Endothelial cell of umbilical vein (primary cell): ENCODE results near the gene ITGB1BP1. TPM values are rescaled to one million over a fixed set of nuclear protein-coding genes. Genes with fewer than 3 reads are reported as not detected.

Source experiments
- BruUV-seq: library from RNA; stranded (reverse); fragments of 400-500 nt; replicated peaks from 2 replicates; lab custom pipeline; 2021; lab: Mats Ljungman, UMichigan
- CTCF ChIA-PET: fragments of 300-600, 350-600 bp; sonication (Branson Sonifier 250); formaldehyde crosslinking; loops from one replicate; lab custom pipeline; 2021; ENCODE audit warnings: antibody characterized with exemption, inconsistent platforms; lab: Charles Lee
- POLR2A ChIA-PET: fragments of 300-600, 350-600 bp; sonication (Branson Sonifier 250); formaldehyde crosslinking; loops from one replicate; lab custom pipeline; 2021; ENCODE audit warnings: antibody characterized with exemption, inconsistent platforms; lab: Charles Lee
- DNase-seq: peaks from one replicate; pipeline ENCODE4 v3.0.0-alpha.2; 2011; ENCODE audit warnings: low read depth, low spot score
- FAIRE-seq: peaks from 2 replicates; lab custom pipeline; 2011; peaks lifted over from hg19 to GRCh38; lab: Jason Lieb, UNC
- H2AFZ ChIP-seq: 2 replicates; pipeline ENCODE4 v1.6.0; 2012; ENCODE audit warnings: low read depth, low read length, control low read depth, inconsistent platforms
- H3K27ac ChIP-seq: 2 replicates; pipeline ENCODE4 v1.5.1; 2011; ENCODE audit warnings: low read depth, mild to moderate bottlenecking, control low read depth, low read length, moderate library complexity; ENCODE audit not compliant: insufficient read depth
- H3K27me3 ChIP-seq, 2 experiments: 2 replicates each; pipeline versions ENCODE4 v1.6.0 to v1.6.1; 2011; ENCODE audit warnings: low read length in 2 of 2, mixed read lengths in 1 of 2; ENCODE audit not compliant: control insufficient read depth in 2 of 2, insufficient read depth in 2 of 2
- H3K36me3 ChIP-seq, 2 experiments: 2 replicates in 1 of 2; 3 replicates in 1 of 2; pipeline ENCODE4 v1.5.1; 2011; ENCODE audit warnings: low read length in 2 of 2, mild to moderate bottlenecking in 1 of 2, moderate library complexity in 1 of 2; ENCODE audit not compliant: control insufficient read depth in 2 of 2, insufficient read depth in 2 of 2; ENCODE audit errors: extremely low read depth in 1 of 2
- H3K4me1 ChIP-seq: 3 replicates; pipeline ENCODE4 v1.5.1; 2011; ENCODE audit warnings: mild to moderate bottlenecking, low read length; ENCODE audit not compliant: control insufficient read depth, insufficient read depth; ENCODE audit errors: extremely low read depth
- H3K4me2 ChIP-seq: 2 replicates; pipeline ENCODE4 v1.6.1; 2011; ENCODE audit warnings: low read length, control low read depth, mixed read lengths; ENCODE audit not compliant: insufficient read depth
- H3K4me3 ChIP-seq, 3 experiments: fragments of 200-600 bp in 1 of 3; sonication (generic), shearing (Covaris generic) in 1 of 3; replicated peaks in 1 of 3; 2 replicates each; pipeline ENCODE4 v1.5.1; 2011 to 2016; ENCODE audit warnings: control low read depth in 3 of 3, low read length in 3 of 3, mild to moderate bottlenecking in 2 of 3, inconsistent platforms in 1 of 3, low read depth in 1 of 3, moderate library complexity in 1 of 3; ENCODE audit not compliant: insufficient read depth in 1 of 3
- H3K79me2 ChIP-seq: 2 replicates; pipeline ENCODE4 v1.6.0; 2012; ENCODE audit warnings: low read length, inconsistent platforms; ENCODE audit not compliant: control insufficient read depth, insufficient read depth
- H3K9ac ChIP-seq: replicated peaks from 2 replicates; pipeline ENCODE3; 2011; ENCODE audit warnings: low read length, control low read depth; ENCODE audit not compliant: insufficient read depth; ENCODE audit errors: extremely low read depth
- H3K9me1 ChIP-seq: replicated peaks from 3 replicates; pipeline ENCODE4 v1.6.0; 2011; ENCODE audit warnings: mild to moderate bottlenecking, low read length; ENCODE audit not compliant: control insufficient read depth, insufficient read depth; ENCODE audit errors: extremely low read depth
- H3K9me3 ChIP-seq: replicated peaks from 2 replicates; pipeline ENCODE4 v1.5.1; 2012; ENCODE audit warnings: low read length, inconsistent platforms; ENCODE audit not compliant: control insufficient read depth, insufficient read depth
- H4K20me1 ChIP-seq: replicated peaks from 2 replicates; pipeline ENCODE3; 2011; ENCODE audit warnings: mild to moderate bottlenecking, low read length; ENCODE audit not compliant: control insufficient read depth, insufficient read depth; ENCODE audit errors: extremely low read depth
- EZH2 ChIP-seq: IDR thresholded peaks from 2 replicates; pipeline ENCODE4 v1.6.1; 2012; ENCODE audit warnings: borderline replicate concordance, low read depth, mild to moderate bottlenecking, moderate library complexity, low read length, inconsistent platforms; ENCODE audit not compliant: severe bottlenecking
- FOS ChIP-seq: IDR thresholded peaks from 2 replicates; pipeline ENCODE4 v1.6.1; 2011; ENCODE audit warnings: mild to moderate bottlenecking, low read length, moderate library complexity, borderline replicate concordance; ENCODE audit not compliant: insufficient read depth
- GATA2 ChIP-seq: IDR thresholded peaks from 2 replicates; pipeline ENCODE4 v1.7.0; 2011; ENCODE audit warnings: low read depth, mild to moderate bottlenecking, moderate library complexity, mixed read lengths, low read length; ENCODE audit not compliant: insufficient read length, insufficient read depth
- JUN ChIP-seq: IDR thresholded peaks from 2 replicates; pipeline ENCODE4 v1.6.1; 2011; ENCODE audit warnings: borderline replicate concordance, low read depth; ENCODE audit not compliant: insufficient read length, insufficient read depth
- MYC ChIP-seq: IDR thresholded peaks from one replicate; pipeline ENCODE4 v1.6.1; 2011; ENCODE audit warnings: mild to moderate bottlenecking, low read depth, low read length
- POLR2A ChIP-seq: IDR thresholded peaks from 2 replicates; pipeline ENCODE4 v1.6.1; 2012; ENCODE audit warnings: low read depth, mild to moderate bottlenecking, control low read depth, low read length
- POLR2AphosphoS5 ChIP-seq: IDR thresholded peaks from 2 replicates; pipeline ENCODE4 v1.6.1; 2012; ENCODE audit warnings: low read depth, mild to moderate bottlenecking, control low read depth, low read length, moderate library complexity; ENCODE audit not compliant: insufficient read depth
- dilution Hi-C: fragments of 300-500 bp; cut with MboI; formaldehyde crosslinking; loops from one replicate; pipeline ENCODE4 v1.15.0; 2019; ENCODE audit warnings: low sequenced_read_pairs; ENCODE audit not compliant: extremely low pct_ligation_motif_present
- intact Hi-C: fragments of 100-400 bp; cut with micrococcal nuclease; formaldehyde crosslinking; loops from one replicate; pipeline ENCODE4 v1.10.0; 2022
- polyA plus RNA-seq, 4 experiments: library from polyadenylated mRNA; depleted of rRNA in 3 of 4; stranded (reverse) in 3 of 4; unstranded in 1 of 4; fragments of >200 nt; gene quantifications; 2 replicates each; pipeline versions ENCODE4 v1.2.1 to v1.2.3, GENCODE V29; 2011 to 2012; ENCODE audit warnings: missing spikeins in 1 of 4
- total RNA-seq: library from RNA; stranded (reverse); gene quantifications from 2 replicates; pipeline ENCODE4 v1.2.3, GENCODE V29; 2021
- TF ChIP-seq, protein P1 (sequence below), 2 donors: IDR thresholded peaks; 1 replicate in 1 of 2; 2 replicates in 1 of 2; pipeline ENCODE4 v1.5.1; 2011; ENCODE audit warnings: low read length in 2 of 2, mild to moderate bottlenecking in 2 of 2, moderate library complexity in 2 of 2, control low read depth in 1 of 2, inconsistent platforms in 1 of 2, low read depth in 1 of 2; ENCODE audit not compliant: insufficient read depth in 1 of 2; ENCODE audit errors: extremely low read depth in 1 of 2
- TF ChIP-seq, protein P2 (sequence below): IDR thresholded peaks from 2 replicates; pipeline ENCODE4 v1.6.1; 2011; ENCODE audit not compliant: insufficient read depth, insufficient read length

ITGB1BP1 gene
- total and polyA plus RNA-seq, 2 donors (not counting 3 experiments of a cell fraction or from before 2014, with no cell fraction given) = 45.0 to 170 TPM

DNA sequence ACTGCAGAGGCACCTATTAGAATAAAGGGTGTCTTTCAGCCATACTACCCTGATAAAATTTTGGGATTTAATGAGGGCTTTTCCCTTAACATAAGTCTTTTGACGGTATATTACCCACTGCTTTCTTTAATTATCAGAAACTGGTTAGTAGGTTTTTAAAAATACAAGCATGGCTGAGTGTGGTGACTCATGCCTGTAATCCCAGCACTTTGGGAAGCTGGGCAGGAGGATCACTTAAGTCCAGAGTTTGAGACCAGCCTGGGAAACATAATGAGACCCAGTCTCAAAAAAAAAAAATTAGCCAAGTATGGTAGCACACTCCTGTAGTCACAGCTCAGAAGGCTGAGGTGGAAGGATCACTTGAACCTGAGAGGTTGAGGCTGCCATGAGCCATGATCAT is 16.2 kb upstream of the ITGB1BP1 start:
- H3K4me3 ChIP-seq = no peak overlapping the region
- no peak for TF ChIP-seq FOS
- TF ChIP-seq, protein P1, sequence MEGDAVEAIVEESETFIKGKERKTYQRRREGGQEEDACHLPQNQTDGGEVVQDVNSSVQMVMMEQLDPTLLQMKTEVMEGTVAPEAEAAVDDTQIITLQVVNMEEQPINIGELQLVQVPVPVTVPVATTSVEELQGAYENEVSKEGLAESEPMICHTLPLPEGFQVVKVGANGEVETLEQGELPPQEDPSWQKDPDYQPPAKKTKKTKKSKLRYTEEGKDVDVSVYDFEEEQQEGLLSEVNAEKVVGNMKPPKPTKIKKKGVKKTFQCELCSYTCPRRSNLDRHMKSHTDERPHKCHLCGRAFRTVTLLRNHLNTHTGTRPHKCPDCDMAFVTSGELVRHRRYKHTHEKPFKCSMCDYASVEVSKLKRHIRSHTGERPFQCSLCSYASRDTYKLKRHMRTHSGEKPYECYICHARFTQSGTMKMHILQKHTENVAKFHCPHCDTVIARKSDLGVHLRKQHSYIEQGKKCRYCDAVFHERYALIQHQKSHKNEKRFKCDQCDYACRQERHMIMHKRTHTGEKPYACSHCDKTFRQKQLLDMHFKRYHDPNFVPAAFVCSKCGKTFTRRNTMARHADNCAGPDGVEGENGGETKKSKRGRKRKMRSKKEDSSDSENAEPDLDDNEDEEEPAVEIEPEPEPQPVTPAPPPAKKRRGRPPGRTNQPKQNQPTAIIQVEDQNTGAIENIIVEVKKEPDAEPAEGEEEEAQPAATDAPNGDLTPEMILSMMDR (IDR thresholded peaks at IDR 0.05; ENCODE audit: extremely low read depth in 1 of 2, insufficient read depth in 1 of 2, low read depth in 1 of 2, low read length in 2 of 2) = no peak
- TF ChIP-seq POLR2A = no peak
- TF ChIP-seq JUN = no peak
- no peak for TF ChIP-seq MYC
- TF ChIP-seq GATA2 = no peak
- TF ChIP-seq POLR2AphosphoS5 = no peak
- no peak for TF ChIP-seq EZH2
- TF ChIP-seq, protein P2, sequence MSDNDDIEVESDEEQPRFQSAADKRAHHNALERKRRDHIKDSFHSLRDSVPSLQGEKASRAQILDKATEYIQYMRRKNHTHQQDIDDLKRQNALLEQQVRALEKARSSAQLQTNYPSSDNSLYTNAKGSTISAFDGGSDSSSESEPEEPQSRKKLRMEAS = no peak
- H4K20me1 ChIP-seq = no peaks in the 10 kb centered on the region
- dilution Hi-C loops = no loop called here
- H3K27me3 ChIP-seq = no peaks in the 10 kb centered on the region
- ChIA-PET CTCF (no interaction called here), POLR2A (no interaction called here)
- no peaks in the 10 kb centered on the region for H3K9me3 ChIP-seq
- no peaks in the 10 kb centered on the region for H3K4me1 ChIP-seq
- peaks cover 11 to 17% of the 10 kb centered on the region in 2 experiments for H3K36me3 ChIP-seq
- H2AFZ ChIP-seq = no peak overlapping the region
- FAIRE-seq = peak; percentile 68
- H3K79me2 ChIP-seq = no peaks in the 10 kb centered on the region
- H3K9me1 ChIP-seq = no peaks in the 10 kb centered on the region
- DNase-seq = no peak
- H3K27ac ChIP-seq = no peak overlapping the region
- no TSS peak for BruUV-seq
- H3K4me2 ChIP-seq = no peak overlapping the region
- no peak overlapping the region for H3K9ac ChIP-seq
- intact Hi-C loops = no loop called here
